HG03039 (cell line): Measurements from ENCODE around the gene PPP2R3B.
"Not testable (repeated sequence)": the region's sequence is repeated elsewhere in the genome, so short reads cannot be mapped to it uniquely, and the experiment has no call there.

Experiments used
- ATAC-seq: cut with Tn5 transposase; IDR thresholded peaks from one replicate; pipeline ENCODE4 v1.9.1; 2021; ENCODE audit warnings: mild to moderate bottlenecking, moderate library complexity; ENCODE audit not compliant: unreplicated experiment

Gene PPP2R3B

GRCh38 chrX:386768-387575 lies at the start of gene PPP2R3B:
Gene PPP2R3B (minus strand): TSS chrX:386907. CDS start chrX:386691, 216 bp downstream.
- peak; percentile 92 for ATAC-seq

GRCh38 chrX:435536-436122 lies 48.9 kb upstream of the PPP2R3B start:
- ATAC-seq: no peak

- no peak for ATAC-seq
These were observed 48.2 kb upstream of the PPP2R3B start for GRCh38 chrX:434946-435345.

- ATAC-seq: no peak
These were observed 47.1 kb upstream of the PPP2R3B start for GRCh38 chrX:433771-434170.

GRCh38 chrX:432666-433065 lies 46.0 kb upstream of the PPP2R3B start:
- not testable (repeated sequence) for ATAC-seq

- no peak for ATAC-seq
These were observed 44.9 kb upstream of the PPP2R3B start for GRCh38 chrX:431492-432111.

GRCh38 chrX:431056-431455 lies 44.3 kb upstream of the PPP2R3B start:
- no peak for ATAC-seq

- no peak for ATAC-seq
These were observed 42.6 kb upstream of the PPP2R3B start for GRCh38 chrX:429266-429825.

- ATAC-seq: no peak
These were observed 41.4 kb upstream of the PPP2R3B start for GRCh38 chrX:427812-428725.

GRCh38 chrX:426881-427280 lies 40.2 kb upstream of the PPP2R3B start:
- no peak for ATAC-seq

GRCh38 chrX:425056-425455 lies 38.3 kb upstream of the PPP2R3B start:
- ATAC-seq: no peak

- no peak for ATAC-seq
These were observed 35.1 kb upstream of the PPP2R3B start for GRCh38 chrX:421646-422391.

GRCh38 chrX:420496-421223 lies 34.0 kb upstream of the PPP2R3B start:
- ATAC-seq: no peak

- ATAC-seq: no peak
These were observed 32.4 kb upstream of the PPP2R3B start for GRCh38 chrX:418927-419729.

- not testable (repeated sequence) for ATAC-seq
These were observed 28.8 kb upstream of the PPP2R3B start for GRCh38 chrX:415498-415897.

- no peak for ATAC-seq
These were observed 26.9 kb upstream of the PPP2R3B start for GRCh38 chrX:413322-414201.

- ATAC-seq: no peak
These were observed 23.6 kb upstream of the PPP2R3B start for GRCh38 chrX:410296-410695.

- ATAC-seq: no peak
These were observed 18.4 kb upstream of the PPP2R3B start for GRCh38 chrX:405149-405548.
